ENCODE measurements around the gene SPEF2.

GRCh38 chr5:35833224-35833623 is 215.6 kb downstream of the SPEF2 start:
- TF ChIP-seq, protein P1, sequence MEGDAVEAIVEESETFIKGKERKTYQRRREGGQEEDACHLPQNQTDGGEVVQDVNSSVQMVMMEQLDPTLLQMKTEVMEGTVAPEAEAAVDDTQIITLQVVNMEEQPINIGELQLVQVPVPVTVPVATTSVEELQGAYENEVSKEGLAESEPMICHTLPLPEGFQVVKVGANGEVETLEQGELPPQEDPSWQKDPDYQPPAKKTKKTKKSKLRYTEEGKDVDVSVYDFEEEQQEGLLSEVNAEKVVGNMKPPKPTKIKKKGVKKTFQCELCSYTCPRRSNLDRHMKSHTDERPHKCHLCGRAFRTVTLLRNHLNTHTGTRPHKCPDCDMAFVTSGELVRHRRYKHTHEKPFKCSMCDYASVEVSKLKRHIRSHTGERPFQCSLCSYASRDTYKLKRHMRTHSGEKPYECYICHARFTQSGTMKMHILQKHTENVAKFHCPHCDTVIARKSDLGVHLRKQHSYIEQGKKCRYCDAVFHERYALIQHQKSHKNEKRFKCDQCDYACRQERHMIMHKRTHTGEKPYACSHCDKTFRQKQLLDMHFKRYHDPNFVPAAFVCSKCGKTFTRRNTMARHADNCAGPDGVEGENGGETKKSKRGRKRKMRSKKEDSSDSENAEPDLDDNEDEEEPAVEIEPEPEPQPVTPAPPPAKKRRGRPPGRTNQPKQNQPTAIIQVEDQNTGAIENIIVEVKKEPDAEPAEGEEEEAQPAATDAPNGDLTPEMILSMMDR (conservative IDR thresholded peaks at IDR 0.05): no peak
- no peak for TF ChIP-seq EZH2 (IDR thresholded peaks at IDR 0.05; ENCODE audit: low read depth)
